ENCODE measurements around the gene MED26. TPM values are rescaled to one million over a fixed set of nuclear protein-coding genes. Genes with fewer than 3 reads are reported as not detected.

MED26 gene
- total and polyA plus RNA-seq, 2 of the 8 experiments (the other 6 are each of a cell fraction or from before 2014, with no cell fraction given) = 5.3 to 10.7 TPM

- CTCF ChIA-PET (ENCODE audit: partially characterized antibody) = interaction anchor here (0.8 to 2.1 kb wide), 6 partner anchors 9 to 78 kb away, joined by 3 to 10 read pairs (median 4); no protein-coding TSS in a partner anchor
- FAIRE-seq = no peak
- TF ChIP-seq TEAD4 (IDR thresholded peaks at IDR 0.05; ENCODE audit: low read depth, low read length) (no peak), SIRT6 (IDR thresholded peaks at IDR 0.05; ENCODE audit: low read length) (no peak), HDAC2 (IDR thresholded peaks at IDR 0.05; ENCODE audit: borderline replicate concordance in 1 of 2, low read depth in 2 of 2, low read length in 2 of 2) (no peak), POU5F1 (IDR thresholded peaks at IDR 0.05; ENCODE audit: low read depth, low read length) (no peak)
These were observed 15.4 kb downstream of the MED26 start for GRCh38 chr19:16612636-16613035.

More at GRCh38 chr19:16612636-16613035, 15.4 kb downstream of the MED26 start:
- H3K18ac ChIP-seq (ENCODE audit: extremely low read depth, low read length) = no peak overlapping the region
- WGBS, 2 experiments (ENCODE audit: extremely low coverage in 1 of 2, insufficient coverage in 1 of 2, insufficient read length in 1 of 2, insufficient replicate concordance in 2 of 2, low coverage in 1 of 2, low lambda C conversion rate in 2 of 2, missing lambda C conversion rate in 1 of 2) = 83% methylated on average over 3 of the region's 3 CpGs; no CpG with 5 or more reads in 1 of the 2 experiments
- no peak overlapping the region for H2BK20ac ChIP-seq (ENCODE audit: low read length)
- POLR2A ChIA-PET (ENCODE audit: partially characterized antibody) = interaction anchor here (1.1 to 1.9 kb wide), 3 partner anchors 9 to 285 kb away, joined by 3 to 6 read pairs (median 5); no protein-coding TSS in a partner anchor
- no peaks in the 10 kb centered on the region for H3K36me3 ChIP-seq (ENCODE audit: control insufficient read depth in 2 of 4, insufficient read depth in 4 of 4, low read length in 3 of 4)
- H3K27ac ChIP-seq (ENCODE audit: low read depth, low read length) = no peak overlapping the region
- no peaks in the 10 kb centered on the region for H3K9me3 ChIP-seq (ENCODE audit: insufficient read depth in 2 of 2, low read depth in 1 of 2, low read length in 1 of 2)
- no peak for DNase-seq (ENCODE audit: low read depth in 1 of 2, low spot score in 2 of 2)
- no peak overlapping the region for H2AK5ac ChIP-seq (ENCODE audit: low read depth, low read length)
- no peak overlapping the region for H3K4ac ChIP-seq (replicated peaks; ENCODE audit: insufficient read length, low read depth, low read length)
- H3K23ac ChIP-seq (ENCODE audit: insufficient read length) = no peak overlapping the region
- H4K5ac ChIP-seq (ENCODE audit: insufficient read length, low read depth, low read length) = no peak overlapping the region
- no peak overlapping the region for H2BK5ac ChIP-seq (ENCODE audit: low read depth, low read length)
- no peak overlapping the region for H3K4me3 ChIP-seq (ENCODE audit: extremely low read depth in 1 of 4, insufficient read depth in 2 of 4, low read depth in 3 of 4, low read length in 4 of 4)
- no peak overlapping the region for H2AFZ ChIP-seq (ENCODE audit: low read length)
- H2BK120ac ChIP-seq (replicated peaks; ENCODE audit: low read depth, low read length) = no peak overlapping the region
- peaks cover 48% of the 10 kb centered on the region for H3K79me1 ChIP-seq (ENCODE audit: low read depth, low read length)
- H4K91ac ChIP-seq (replicated peaks; ENCODE audit: insufficient read length, low read length) = no peak overlapping the region
- peaks cover 0 to 4% (median 3%) of the 10 kb centered on the region in 4 experiments; a peak in 2 of 7 replicates for H3K4me1 ChIP-seq (replicated peaks in 1 of 4; ENCODE audit: control insufficient read depth in 3 of 4, insufficient read depth in 4 of 4, low read length in 3 of 4)
- H3K9ac ChIP-seq (replicated peaks in 1 of 4; ENCODE audit: extremely low read depth in 1 of 4, low read depth in 3 of 4, low read length in 3 of 4) = no peak overlapping the region
- H3K4me2 ChIP-seq (ENCODE audit: insufficient read depth in 1 of 2, low read depth in 2 of 2, low read length in 2 of 2) = no peak overlapping the region
- no peak overlapping the region for H2BK15ac ChIP-seq (ENCODE audit: low read length)
- H2BK12ac ChIP-seq (ENCODE audit: low read depth, low read length) = no peak overlapping the region
- no peak overlapping the region for H4K8ac ChIP-seq (ENCODE audit: extremely low read depth, insufficient read depth, low read length)
- no peak overlapping the region for H3K14ac ChIP-seq (ENCODE audit: insufficient read length)
- H4K20me1 ChIP-seq (replicated peaks in 1 of 2; ENCODE audit: control insufficient read depth in 1 of 2, insufficient read depth in 2 of 2, low read length in 2 of 2) = peaks cover 24 to 41% of the 10 kb centered on the region in 2 experiments
- no peaks in the 10 kb centered on the region for H3K23me2 ChIP-seq (ENCODE audit: low read depth, low read length)
- H3K56ac ChIP-seq (replicated peaks; ENCODE audit: insufficient read length, low read depth, low read length) = no peak overlapping the region
- H3K27me3 ChIP-seq (replicated peaks in 1 of 4; ENCODE audit: control insufficient read depth in 3 of 4, extremely low read depth in 1 of 4, insufficient read depth in 3 of 4, low read length in 3 of 4) = no peaks in the 10 kb centered on the region
- H3K79me2 ChIP-seq (ENCODE audit: control insufficient read depth in 1 of 2, insufficient read depth in 2 of 2, low read length in 2 of 2) = peaks cover 12 to 92% of the 10 kb centered on the region in 2 experiments

All from H1 (cell line).